ENCODE results near the gene HLA-DQA1.
"Not testable (repeated sequence)": the region's sequence is repeated elsewhere in the genome, so short reads cannot be mapped to it uniquely, and the experiment has no call there.

The HLA-DQA1 gene
- total RNA-seq = 0 to 0.19 (median 0.16) reads per million in 3 experiments

DNA sequence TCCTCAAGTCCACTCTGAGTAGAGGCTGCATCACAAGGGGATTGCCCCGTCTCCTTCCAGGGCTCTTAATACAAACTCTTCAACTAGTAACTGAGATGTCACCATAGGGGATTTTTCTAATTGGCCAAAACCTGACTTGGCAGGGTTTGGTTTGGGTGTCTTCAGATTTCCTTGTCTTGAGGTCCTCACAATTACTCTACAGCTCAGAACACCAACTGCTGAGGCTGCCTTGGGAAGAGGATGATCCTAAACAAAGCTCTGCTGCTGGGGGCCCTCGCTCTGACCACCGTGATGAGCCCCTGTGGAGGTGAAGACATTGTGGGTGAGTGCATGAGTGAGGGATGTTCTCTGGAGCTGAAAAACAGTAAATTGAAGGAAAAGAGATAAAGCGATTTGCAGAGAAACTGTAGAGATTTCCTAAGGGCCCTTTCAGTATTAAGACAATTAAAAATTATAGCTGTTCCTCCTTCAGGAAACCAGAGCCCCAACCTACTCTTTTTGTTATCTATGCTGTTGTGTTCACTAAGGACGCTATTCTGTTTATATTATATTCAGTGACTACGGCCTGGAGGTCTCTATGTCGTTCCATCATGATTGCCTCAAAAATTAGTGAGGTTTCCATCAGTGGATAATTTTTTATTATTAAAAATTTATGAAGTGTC lies at the start of gene HLA-DQA1:
Gene HLA-DQA1 (plus strand): TSS at position 188 of the 662 bp plus-strand sequence. CDS start 53 bp downstream, at position 241.
- no peak for DNase-seq

DNA sequence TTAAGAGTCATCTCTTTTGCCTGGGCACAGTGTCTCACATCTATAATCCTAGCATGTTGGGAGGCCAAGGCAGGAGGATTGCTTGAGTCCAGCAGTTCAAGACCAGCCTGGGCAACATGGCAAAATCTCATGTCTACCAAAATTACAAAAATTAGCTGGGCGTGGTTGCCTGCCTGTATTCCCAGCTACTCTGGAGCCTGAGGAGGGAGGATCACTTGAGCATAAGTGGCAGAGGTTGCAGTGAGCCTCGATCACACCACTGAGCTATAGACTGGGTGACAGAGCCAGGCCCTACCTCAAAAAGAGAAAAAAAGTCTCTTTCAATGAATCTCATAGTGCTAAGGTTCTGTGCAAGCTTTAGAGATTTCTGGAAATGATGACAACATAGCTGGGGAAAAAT lies 49.0 kb upstream of the HLA-DQA1 start:
- no peak for DNase-seq

DNA sequence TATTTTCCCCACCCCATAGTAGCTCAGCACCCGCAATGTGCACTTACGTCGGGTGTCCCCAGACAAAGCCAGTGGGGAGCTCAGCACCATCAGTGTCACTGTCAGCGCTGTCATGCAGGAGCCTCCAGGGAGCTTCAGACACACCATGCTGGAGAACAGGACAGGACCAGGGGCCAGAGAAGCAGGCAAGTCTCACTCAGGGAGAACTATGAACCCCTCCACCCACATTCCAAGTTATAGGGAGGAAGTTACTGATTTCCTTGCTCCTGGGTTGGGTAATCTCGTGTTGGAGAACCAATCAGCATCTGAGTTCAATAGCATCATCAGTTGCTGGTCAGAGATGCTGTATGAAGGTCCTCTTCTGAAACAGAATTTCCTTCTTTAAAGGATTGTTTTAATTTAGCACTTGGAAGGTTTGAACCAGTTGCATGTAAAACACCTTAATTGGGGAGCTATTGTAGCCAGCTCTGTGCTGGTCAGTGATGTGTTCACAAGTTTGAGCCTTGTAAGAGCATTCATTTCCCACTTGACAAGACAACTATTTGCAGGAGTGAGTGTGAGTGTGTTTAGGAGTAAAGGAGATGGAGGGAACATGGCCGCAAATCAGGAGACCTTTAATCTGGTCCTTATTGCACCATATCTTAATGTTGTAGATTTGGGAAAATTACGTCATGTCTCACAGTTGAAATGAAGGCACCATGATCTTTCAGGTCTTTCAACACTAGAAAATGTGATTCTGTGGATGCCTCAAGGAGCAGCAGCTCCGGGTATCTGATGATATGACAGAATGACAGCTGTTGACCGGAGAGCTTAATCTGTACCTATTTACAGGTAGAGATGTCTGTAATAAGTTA lies 47.4 kb upstream of the HLA-DQA1 start, which contains the start of gene HLA-DRB1:
Gene HLA-DRB1 (minus strand): TSS at position 253 of the 854 bp plus-strand sequence. CDS start 106 bp downstream, at position 147.
- no peak for DNase-seq

DNA sequence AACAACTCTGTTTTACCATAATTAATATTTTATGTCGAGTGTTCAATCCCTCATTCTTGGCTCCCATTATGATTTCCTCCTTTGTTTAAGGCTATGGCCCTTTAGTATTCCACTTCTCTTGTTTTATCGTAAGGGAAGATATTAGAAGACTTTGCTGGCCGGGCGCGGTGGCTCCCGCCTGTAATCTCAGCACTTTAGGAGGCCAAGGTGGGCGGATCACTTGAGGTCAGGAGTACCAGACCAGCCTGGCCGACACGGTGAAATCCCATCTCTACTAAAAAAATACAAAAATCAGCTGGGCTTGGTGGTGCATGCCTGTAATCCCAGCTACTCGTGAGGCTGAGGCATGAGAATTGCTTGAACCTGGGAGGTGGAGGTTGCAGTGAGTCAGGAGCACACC lies 46.5 kb upstream of the HLA-DQA1 start:
- not testable (repeated sequence) for DNase-seq

DNA sequence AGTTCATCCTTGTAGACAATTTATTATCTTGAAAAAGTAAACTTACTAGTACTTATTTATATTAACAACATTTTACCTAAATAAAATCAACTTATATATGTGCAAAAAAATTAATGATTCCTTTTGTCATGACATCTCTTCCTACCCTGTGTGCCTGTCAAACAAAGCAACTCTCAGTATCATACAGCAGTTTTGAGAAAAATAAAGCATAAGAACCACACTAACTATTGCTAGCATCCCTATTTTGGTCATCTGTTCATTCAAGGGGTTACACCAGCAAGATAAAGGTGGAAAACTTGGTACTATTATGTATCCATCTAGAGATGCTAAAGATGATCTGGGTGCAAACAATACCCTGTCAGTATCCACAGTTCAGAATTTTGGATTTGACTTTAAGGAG lies 40.2 kb upstream of the HLA-DQA1 start:
- no peak for DNase-seq

DNA sequence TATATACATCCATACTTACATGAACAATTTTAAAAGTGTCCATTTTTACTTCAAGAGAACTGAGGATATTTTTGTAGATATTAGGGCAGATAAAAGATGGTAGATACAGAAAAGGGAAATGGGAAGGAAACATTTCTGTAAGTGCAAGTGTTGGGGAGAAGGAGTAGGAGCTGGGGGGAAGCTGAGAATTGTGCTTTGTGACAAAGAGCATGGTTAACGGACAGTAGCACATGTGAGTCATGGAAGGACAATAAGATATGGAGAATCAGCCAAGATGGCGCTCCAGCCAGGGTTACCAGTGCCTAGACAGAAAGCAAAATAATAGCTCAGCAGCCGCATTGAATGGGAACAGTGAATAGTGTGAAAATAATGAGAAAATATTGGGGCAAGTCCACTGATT lies 34.8 kb upstream of the HLA-DQA1 start:
- DNase-seq = no peak

DNA sequence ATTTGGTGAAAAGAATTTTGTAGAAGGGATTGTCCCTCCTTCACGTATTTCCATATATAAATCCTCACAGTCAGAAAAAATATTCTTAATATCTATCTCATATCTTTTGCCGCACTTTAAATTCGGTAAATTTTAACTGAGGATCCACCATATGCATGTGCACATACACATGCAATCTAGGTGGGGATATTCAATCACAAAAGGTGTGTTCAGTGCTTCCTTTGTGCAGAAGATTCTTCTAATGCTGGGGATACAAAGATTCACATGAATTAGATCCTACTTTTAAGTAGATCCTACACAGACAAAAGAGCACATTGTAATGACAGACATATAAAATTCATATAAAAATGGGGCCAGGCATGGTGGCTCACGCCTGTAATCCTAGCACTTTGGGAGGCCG lies 34.0 kb upstream of the HLA-DQA1 start:
- no peak for DNase-seq

DNA sequence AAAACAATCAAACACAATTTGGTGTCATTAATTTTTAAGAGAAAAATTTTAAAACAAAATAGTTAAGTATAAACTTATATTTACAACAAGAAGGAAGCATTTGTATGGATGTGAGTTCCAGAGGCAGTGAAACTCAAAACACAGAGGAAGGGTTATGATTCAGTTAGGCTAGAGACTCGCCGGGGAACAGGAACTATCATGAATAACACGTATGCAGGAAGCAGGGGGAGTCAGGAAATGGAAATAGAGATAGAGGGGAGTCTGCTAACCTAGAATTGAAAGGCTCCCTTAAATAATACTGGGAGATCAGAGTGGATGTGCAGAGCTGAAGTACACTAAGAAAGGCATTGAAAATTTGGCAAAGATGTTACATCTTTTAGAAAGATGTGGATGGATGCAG lies 33.3 kb upstream of the HLA-DQA1 start:
- no peak for DNase-seq

DNA sequence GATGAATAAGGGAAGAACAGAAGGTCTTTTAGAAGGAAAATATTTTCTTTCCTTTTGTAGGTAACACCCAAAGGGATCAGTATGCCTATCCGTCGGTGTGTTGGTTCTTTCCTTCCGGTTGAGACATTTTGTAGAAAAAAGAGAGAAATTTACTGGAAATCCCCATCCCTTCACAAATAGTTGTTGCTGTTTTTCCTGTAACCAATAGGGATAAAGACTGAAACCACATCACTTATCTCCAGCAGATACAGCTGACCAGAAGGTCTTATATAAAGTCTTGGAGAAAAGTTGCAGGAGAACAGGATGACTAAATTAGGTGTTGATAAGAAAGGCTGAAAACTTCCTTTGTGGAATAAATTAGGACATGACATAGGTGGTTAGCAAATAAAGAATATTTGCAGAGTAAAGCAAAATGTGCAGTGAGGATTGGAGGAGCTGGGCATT lies 32.8 kb upstream of the HLA-DQA1 start:
- DNase-seq = no peak

DNA sequence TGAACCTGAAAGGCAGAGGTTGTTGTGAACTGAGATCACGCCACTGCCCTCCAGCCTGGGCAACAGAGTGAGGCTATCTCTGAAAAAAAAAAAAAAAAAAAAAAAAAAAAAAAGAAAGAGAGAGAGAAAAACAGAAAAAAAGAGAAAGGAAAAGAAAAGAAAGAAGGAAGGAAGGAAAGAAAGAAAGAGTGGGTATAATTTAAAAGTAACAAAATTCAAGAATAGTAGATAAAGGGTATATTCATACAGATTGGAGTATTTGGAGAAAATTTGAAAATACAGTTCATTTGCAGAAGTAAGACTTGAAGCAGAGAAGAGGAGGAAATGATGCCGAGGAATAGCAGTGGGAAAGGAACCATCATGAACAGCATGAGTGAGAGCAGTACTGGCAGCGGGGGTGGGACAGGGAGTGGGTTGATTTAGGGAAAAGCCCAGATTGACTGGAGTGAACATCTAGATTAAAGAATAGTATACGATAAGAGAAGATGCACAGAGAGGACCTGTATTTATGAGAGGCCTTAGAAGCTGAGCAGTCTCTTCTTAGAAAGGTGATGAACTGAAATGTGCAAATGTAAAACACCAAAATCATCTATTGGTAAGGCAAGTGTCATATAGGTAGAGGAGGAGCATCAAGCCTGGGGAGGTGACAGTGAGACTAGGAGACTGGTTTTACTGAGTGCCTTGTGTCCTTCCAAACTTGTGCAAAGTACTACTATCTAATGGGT lies 29.8 kb upstream of the HLA-DQA1 start:
- DNase-seq = no peak

DNA sequence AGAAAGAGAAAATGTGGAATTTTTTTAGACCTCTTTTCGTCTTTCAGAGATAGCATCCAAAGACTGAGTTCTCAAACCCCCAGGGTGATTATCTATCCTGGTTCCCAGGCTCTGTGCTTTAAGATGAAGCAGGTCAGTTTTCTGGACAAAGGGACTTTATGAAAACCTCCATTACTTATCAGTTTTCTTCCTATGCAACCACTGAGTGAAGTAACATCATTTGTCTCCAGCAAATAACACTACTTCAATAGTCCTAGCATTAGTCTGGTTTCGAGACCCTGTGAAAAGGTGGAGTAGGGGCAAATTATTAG lies 29.3 kb upstream of the HLA-DQA1 start:
- DNase-seq = no peak

DNA sequence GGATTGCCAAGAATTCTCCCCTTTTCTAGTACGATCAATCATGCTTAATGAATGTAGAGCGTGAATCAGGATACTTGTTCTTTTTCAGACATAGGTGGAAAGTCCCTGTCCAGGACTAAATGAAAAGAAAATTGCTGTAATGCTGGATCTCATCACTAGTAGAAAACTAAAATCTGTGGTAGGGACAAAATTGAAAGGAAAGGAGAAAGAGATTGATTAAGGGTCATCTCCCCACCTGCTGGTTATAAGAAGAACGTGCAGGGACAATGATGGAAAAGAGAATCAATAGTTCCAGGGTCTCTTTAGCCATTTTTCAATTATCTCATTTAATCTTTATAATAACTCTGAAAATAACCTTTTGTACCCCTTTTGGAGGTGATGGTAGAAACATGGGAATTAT lies 28.8 kb upstream of the HLA-DQA1 start:
- no peak for DNase-seq

DNA sequence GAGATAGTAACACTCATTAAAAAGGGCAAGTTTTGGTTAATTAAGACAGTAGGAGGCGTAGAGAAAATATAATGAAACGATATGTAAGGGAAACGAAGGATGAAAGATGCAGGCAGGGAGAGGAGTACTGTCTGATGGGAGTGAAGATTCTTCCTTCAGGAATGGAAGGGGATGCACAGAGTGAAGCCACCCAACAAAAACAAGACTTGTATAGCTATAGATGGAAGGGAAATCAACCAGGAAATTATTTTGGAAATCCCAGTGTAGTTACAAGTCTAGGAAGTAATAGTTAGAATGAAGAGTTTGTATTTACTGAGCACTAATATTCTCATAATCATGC lies 27.8 kb upstream of the HLA-DQA1 start:
- DNase-seq = no peak

DNA sequence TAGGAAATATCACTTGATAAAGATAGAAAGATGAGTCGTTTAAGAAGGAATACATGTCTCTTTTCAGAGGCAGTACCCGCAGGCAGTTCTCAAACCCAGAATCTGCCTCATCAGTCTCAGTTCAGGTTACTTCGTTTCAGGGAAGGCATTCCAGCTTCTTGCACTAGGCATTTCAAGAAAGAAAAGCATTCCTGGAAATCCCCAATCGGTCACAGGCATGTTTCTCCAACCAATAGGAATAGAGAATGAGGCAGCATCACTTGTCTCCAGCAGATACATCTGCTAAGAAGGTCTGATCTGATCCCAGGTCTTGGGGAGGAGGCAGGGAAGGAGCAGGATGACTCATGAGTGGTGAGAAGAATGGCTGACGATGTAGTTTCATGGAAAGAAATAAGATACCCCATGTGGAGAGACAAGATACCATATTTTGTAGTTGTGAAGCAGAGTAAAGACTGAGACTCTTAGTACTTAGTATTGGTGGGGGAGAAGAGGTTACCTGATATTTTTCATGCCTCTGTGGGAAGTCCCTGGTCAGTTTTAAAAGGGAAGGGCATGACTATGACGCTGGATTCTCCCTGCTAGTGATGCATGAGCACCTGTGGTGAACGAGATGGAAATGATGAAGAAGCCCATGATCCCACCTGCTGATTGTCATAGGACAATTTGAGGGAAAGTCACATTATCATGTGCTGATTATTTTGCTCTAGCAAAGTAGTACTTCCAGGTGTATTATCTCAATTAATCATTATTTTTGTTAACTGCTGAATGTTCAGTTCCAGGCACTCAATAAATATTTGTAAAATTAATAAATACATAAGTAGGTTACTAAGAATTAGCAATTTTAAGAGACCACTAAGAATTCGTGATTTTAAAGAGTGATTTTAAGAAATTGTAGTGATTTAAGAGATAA lies 27.2 kb upstream of the HLA-DQA1 start:
- DNase-seq = peak; percentile 80

DNA sequence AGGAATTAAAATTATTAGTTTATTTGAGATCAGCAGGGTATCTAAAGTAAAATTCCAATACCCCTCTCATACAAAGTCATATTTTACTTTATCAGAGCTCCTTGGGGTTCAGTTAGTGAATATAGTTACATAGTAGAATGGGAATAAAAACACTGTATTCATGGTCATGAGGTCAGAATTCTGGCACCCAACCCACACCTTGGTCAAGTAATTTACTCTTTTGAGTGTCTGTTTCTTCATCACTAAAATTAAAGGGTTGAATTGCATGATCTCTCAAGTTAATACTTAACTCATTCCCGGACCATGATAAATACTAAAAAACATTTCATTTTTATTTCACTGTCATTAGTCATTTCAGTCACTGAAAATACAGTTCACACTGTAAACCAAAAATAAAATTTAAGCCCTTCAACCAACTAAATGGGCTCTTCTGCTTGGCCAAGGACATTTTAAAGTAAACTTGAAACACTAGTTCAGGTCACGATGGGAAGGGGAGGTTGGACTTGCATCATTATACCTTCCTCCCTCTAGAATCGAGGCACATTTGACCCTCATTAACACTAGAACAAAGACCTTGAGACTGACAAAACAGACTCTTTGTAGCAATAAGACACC lies 26.4 kb upstream of the HLA-DQA1 start:
- no peak for DNase-seq

DNA sequence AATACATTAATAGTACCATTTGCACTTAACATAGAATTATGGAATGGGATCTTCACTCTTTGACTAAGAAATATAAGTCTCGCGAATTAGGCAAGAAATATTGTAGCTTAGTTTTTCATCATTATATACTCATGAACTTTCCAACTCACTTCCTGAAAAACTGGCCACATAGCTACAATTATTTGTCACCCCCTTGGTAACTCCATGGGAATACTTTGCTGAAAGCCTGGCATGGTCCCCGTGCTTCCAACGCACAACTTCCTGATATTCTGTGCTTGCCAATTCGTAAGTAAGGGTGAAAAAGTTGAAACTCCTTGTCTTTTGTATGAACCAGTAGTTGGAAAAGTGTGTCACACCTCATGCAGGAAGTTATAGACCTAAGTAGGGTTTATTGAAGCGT lies 23.7 kb upstream of the HLA-DQA1 start:
- DNase-seq = no peak

DNA sequence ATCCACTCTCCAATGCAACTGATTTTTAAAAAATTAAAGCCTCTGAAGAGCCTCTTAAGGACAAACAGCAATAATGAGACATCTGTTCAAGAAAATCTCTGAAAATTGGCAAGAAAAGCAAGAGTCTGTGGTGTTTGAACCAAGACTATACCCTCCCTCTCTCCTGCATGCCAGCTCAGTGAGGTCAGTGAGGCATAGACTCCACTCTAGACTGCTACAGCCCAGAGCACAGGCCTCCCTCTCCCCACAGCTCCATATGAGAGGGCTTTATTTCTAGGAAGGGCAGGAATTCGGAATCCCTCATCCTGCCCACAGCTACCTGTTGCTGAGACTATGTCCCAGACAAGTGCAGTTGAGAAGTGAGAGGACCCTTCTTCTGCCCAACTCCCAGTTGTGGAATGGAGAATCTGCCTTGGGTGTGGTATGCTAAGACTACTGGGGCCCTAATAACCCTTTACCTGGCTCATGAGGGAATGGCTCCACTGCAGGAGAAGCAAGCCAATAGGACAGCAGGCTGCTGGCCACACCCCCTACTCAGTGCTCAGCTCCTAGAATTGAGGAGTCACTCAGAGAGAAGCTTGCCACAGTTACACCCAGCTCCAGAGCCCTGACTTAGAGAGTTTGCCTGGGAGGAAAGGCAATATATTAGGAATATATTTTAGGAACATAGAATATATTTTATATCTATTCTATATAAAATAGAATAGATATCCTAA lies 22.7 kb upstream of the HLA-DQA1 start:
- DNase-seq = no peak

DNA sequence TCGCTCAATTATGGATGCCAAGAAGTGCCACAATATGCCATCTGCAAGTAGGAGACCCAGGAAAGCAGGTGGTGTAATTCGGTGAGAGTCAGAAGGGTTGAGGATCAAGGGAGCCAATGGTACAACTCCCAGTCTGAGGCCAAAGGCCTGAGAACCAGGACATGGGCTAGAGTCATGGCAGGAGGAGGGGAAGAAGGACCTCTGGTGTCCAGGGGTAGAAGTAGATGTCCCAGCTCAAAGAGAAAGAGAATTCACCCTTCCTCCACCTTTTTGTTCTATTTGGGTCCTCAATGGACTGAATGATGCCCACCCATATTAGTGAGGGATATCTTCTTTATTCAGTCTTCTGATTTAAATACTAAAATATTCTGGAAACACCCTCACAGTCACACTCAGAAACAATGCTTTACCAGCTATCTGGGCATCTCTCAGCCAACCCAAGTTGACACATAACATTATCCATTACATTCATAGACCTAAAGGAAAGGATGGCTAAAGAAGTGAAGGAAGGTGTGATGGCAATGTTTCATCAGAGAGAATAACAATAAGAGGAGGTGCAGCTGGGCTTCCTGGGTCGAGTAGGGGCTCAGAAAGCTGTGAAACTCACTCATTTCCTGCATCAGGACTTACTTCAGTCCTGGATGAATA lies 21.2 kb upstream of the HLA-DQA1 start:
- no peak for DNase-seq

DNA sequence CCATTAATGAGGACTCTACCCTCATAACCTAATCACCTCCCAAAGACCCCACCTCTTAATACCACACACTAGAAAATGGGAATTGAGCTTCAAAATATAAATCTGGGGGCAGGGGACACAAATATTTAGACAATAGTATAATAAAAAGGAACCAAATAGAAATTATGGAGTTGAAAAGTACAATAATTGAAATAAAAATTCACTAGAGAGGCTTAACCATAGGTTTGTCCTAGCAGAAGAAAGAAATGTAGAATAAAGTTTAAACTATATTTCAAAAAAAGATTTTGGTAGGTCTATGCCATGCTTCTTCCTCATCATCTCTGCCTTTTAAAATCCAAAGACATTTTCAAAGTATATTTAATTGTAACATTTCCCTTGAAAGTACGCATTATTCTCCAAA lies 19.5 kb upstream of the HLA-DQA1 start:
- no peak for DNase-seq

DNA sequence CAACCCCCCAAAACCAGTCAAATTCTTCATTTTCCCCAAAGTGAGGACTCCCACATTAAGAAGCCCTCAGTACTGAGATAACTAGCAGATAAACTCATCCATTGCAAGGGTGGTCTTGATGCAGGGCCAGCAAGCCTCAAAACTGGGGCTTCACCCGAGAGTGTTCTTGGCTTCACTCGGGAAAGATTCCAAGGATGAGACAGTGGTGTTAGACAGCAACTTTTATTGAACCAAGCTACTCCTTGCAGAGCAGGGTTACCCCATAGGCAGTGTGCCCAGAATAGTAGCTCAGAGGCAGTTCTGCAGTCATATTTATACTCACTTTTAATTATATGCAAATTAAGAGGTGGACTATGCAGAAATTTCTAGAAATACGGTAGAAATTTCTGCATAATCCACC lies 15.8 kb upstream of the HLA-DQA1 start:
- DNase-seq = no peak
